Measurements from ENCODE around the gene MGAT1.

DNA sequence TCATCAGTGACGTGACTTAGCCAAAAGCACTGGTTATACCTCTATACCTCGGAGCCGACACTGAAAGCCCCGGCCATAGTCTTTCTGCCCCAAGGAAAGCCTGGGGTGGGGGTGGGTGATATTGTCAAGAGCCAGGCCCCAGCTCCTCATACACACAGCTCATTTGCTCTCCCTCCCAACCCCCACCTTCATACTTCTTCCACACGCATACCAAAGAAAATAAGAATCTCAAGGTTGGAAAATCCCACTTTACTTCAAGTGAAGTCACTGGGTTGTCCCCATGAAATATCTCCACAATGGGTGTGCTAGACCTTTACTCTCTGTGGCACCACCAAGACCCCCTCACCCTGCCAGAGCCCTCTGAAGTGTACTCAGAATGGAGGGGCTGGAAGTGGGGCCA is 27.1 kb upstream of the MGAT1 start:
- TF ChIP-seq RNF2 (IDR thresholded peaks at IDR 0.05; ENCODE audit: borderline replicate concordance, low read depth, low read length, missing control alignments, poor library complexity, severe bottlenecking) (no peak), CTCF (IDR thresholded peaks at IDR 0.05; ENCODE audit: control extremely low read depth in 1 of 3, insufficient read depth in 1 of 3, low read depth in 1 of 3, low read length in 3 of 3) (no peak), TEAD4 (IDR thresholded peaks at IDR 0.05; ENCODE audit: low read depth, low read length) (no peak), RAD21 (IDR thresholded peaks at IDR 0.05 in 1 of 2, conservative IDR thresholded peaks at IDR 0.05 in 1 of 2; ENCODE audit: low read depth in 2 of 2, low read length in 2 of 2) (no peak), POLR2A (IDR thresholded peaks at IDR 0.05; ENCODE audit: control extremely low read depth in 1 of 2, low read depth in 2 of 2, low read length in 2 of 2) (no peak), TBP (IDR thresholded peaks at IDR 0.05; ENCODE audit: low read depth, low read length) (no peak), KDM1A (IDR thresholded peaks at IDR 0.05; ENCODE audit: borderline replicate concordance, low read length) (no peak)
- TF ChIP-seq, protein P1, sequence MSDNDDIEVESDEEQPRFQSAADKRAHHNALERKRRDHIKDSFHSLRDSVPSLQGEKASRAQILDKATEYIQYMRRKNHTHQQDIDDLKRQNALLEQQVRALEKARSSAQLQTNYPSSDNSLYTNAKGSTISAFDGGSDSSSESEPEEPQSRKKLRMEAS (IDR thresholded peaks at IDR 0.05), result no peak
